Activated CD4-positive, CD25-positive, alpha-beta regulatory T cell treated with anti-CD3 and anti-CD28 coated beads, Interleukin-2, amount 50 U/mL, for 72 hours (primary cell): ENCODE data around the gene FBXO21.

Experiments
- DNase-seq: peaks from one replicate; pipeline ENCODE4 v3.0.0; 2021

The FBXO21 gene

GRCh38 chr12:117162633-117163032 lies 27.6 kb downstream of the FBXO21 start:
- no peak for DNase-seq

- DNase-seq = no peak
Measured at GRCh38 chr12:117162167-117162539, 28.1 kb downstream of the FBXO21 start.

GRCh38 chr12:117161460-117162166 lies 28.7 kb downstream of the FBXO21 start:
- DNase-seq = no peak

GRCh38 chr12:117159674-117160073 lies 30.6 kb downstream of the FBXO21 start:
- DNase-seq = no peak

- DNase-seq = no peak
Measured at GRCh38 chr12:117158911-117159553, 31.2 kb downstream of the FBXO21 start.

- no peak for DNase-seq
Measured at GRCh38 chr12:117158096-117158495, 32.2 kb downstream of the FBXO21 start.

- DNase-seq = peak; percentile 77
Measured at GRCh38 chr12:117155278-117156060, 34.8 kb downstream of the FBXO21 start.

GRCh38 chr12:117152793-117153775 lies 37.2 kb downstream of the FBXO21 start:
- no peak for DNase-seq

- DNase-seq = no peak
Measured at GRCh38 chr12:117151403-117152031, 38.8 kb downstream of the FBXO21 start.

GRCh38 chr12:117149431-117149830 lies 40.8 kb downstream of the FBXO21 start:
- no peak for DNase-seq

GRCh38 chr12:117148642-117149041 lies 41.6 kb downstream of the FBXO21 start:
- DNase-seq = no peak

GRCh38 chr12:117147639-117148038 lies 42.6 kb downstream of the FBXO21 start:
- no peak for DNase-seq

- DNase-seq = no peak
Measured at GRCh38 chr12:117145597-117146154, 44.6 kb downstream of the FBXO21 start.

GRCh38 chr12:117144599-117144998 lies 45.7 kb downstream of the FBXO21 start:
- no peak for DNase-seq

GRCh38 chr12:117143008-117143532 lies 47.2 kb downstream of the FBXO21 start:
- DNase-seq = no peak

- no peak for DNase-seq
Measured at GRCh38 chr12:117142094-117142493, 48.2 kb downstream of the FBXO21 start.

GRCh38 chr12:117141097-117141898 lies 49.0 kb downstream of the FBXO21 start:
- no peak for DNase-seq

- DNase-seq = no peak
Measured at GRCh38 chr12:117140397-117141096, 49.7 kb downstream of the FBXO21 start.

- DNase-seq = no peak
Measured at GRCh38 chr12:117139025-117139717, 51.1 kb downstream of the FBXO21 start.
